ENCODE results near the gene FERMT1. TPM values are rescaled to one million over a fixed set of nuclear protein-coding genes. Genes with fewer than 3 reads are reported as not detected.

Gene FERMT1
- total and polyA plus RNA-seq, 9 donors = 1.1 to 10.4 (median 4.7) TPM

- Histone ChIP-seq H3K27me3 (no peaks in the 10 kb centered on the region), H3K36me3 (no peaks in the 10 kb centered on the region), H3K27ac (no peak overlapping the region), H3K4me1 (ENCODE audit: insufficient read depth) (no peaks in the 10 kb centered on the region), H3K9me3 (no peaks in the 10 kb centered on the region), H3K4me3 (no peak overlapping the region)
- TF ChIP-seq EP300 (IDR thresholded peaks at IDR 0.05) = no peak
- TF ChIP-seq CTCF (IDR thresholded peaks at IDR 0.05) = no peak
- no peak for TF ChIP-seq POLR2A (IDR thresholded peaks at IDR 0.05)
- intact Hi-C loops (cut with DNase I) = no loop called here
- 82 to 89% (median 83%) methylated on average over 46 to 67 of the region's 67 CpGs for WGBS, 3 donors
- DNase-seq = no peak
Observed at GRCh38 chr20:6040958-6041807, 81.6 kb downstream of the FERMT1 start.

- no peak overlapping the region for H3K4me3 ChIP-seq
- intact Hi-C loops (cut with DNase I) = no loop called here
- 93 to 95% (median 95%) methylated on average over 8 of the region's 8 CpGs for WGBS, 3 donors
- no peak for TF ChIP-seq EP300 (IDR thresholded peaks at IDR 0.05)
- TF ChIP-seq POLR2A (IDR thresholded peaks at IDR 0.05) = no peak
- TF ChIP-seq CTCF (IDR thresholded peaks at IDR 0.05) = no peak
- DNase-seq = no peak
- H3K27me3 ChIP-seq = no peaks in the 10 kb centered on the region
- H3K36me3 ChIP-seq = no peaks in the 10 kb centered on the region
- H3K9me3 ChIP-seq = no peaks in the 10 kb centered on the region
- H3K4me1 ChIP-seq (ENCODE audit: insufficient read depth) = no peaks in the 10 kb centered on the region
- H3K27ac ChIP-seq = no peak overlapping the region
Observed at GRCh38 chr20:6040540-6040939, 82.3 kb downstream of the FERMT1 start.

GRCh38 chr20:6039766-6040165 lies 83.1 kb downstream of the FERMT1 start:
- no peak for DNase-seq
- TF ChIP-seq EP300 (IDR thresholded peaks at IDR 0.05) (no peak), CTCF (IDR thresholded peaks at IDR 0.05) (no peak), POLR2A (IDR thresholded peaks at IDR 0.05) (no peak)
- 70 to 80% (median 76%) methylated on average over 5 of the region's 5 CpGs for WGBS, 3 donors
- Histone ChIP-seq H3K4me1 (ENCODE audit: insufficient read depth) (no peaks in the 10 kb centered on the region), H3K9me3 (no peaks in the 10 kb centered on the region), H3K27me3 (no peaks in the 10 kb centered on the region), H3K4me3 (no peak overlapping the region), H3K36me3 (no peaks in the 10 kb centered on the region), H3K27ac (no peak overlapping the region)
- intact Hi-C loops (cut with DNase I) = no loop called here

- no peak overlapping the region for H3K27ac ChIP-seq
- WGBS, 3 donors = 90 to 92% (median 92%) methylated on average over 3 of the region's 3 CpGs
- no peaks in the 10 kb centered on the region for H3K9me3 ChIP-seq
- no peak overlapping the region for H3K4me3 ChIP-seq
- H3K4me1 ChIP-seq (ENCODE audit: insufficient read depth) = no peaks in the 10 kb centered on the region
- intact Hi-C loops (cut with DNase I) = no loop called here
- TF ChIP-seq CTCF (IDR thresholded peaks at IDR 0.05) = no peak
- no peak for TF ChIP-seq EP300 (IDR thresholded peaks at IDR 0.05)
- TF ChIP-seq POLR2A (IDR thresholded peaks at IDR 0.05) = no peak
- no peaks in the 10 kb centered on the region for H3K27me3 ChIP-seq
- H3K36me3 ChIP-seq = no peaks in the 10 kb centered on the region
- no peak for DNase-seq
Observed at GRCh38 chr20:6038256-6038655, 84.6 kb downstream of the FERMT1 start.

All from ovary (tissue), 9 donors.